GM19372 (cell line): Measurements from ENCODE around the gene NME7.
"Not testable (repeated sequence)": the region's sequence is repeated elsewhere in the genome, so short reads cannot be mapped to it uniquely, and the experiment has no call there.

Source experiments
- ATAC-seq: cut with Tn5 transposase; IDR thresholded peaks from one replicate; pipeline ENCODE4 v1.9.1; 2021; ENCODE audit warnings: mild to moderate bottlenecking, low read depth, moderate library complexity; ENCODE audit not compliant: unreplicated experiment

NME7 gene

DNA sequence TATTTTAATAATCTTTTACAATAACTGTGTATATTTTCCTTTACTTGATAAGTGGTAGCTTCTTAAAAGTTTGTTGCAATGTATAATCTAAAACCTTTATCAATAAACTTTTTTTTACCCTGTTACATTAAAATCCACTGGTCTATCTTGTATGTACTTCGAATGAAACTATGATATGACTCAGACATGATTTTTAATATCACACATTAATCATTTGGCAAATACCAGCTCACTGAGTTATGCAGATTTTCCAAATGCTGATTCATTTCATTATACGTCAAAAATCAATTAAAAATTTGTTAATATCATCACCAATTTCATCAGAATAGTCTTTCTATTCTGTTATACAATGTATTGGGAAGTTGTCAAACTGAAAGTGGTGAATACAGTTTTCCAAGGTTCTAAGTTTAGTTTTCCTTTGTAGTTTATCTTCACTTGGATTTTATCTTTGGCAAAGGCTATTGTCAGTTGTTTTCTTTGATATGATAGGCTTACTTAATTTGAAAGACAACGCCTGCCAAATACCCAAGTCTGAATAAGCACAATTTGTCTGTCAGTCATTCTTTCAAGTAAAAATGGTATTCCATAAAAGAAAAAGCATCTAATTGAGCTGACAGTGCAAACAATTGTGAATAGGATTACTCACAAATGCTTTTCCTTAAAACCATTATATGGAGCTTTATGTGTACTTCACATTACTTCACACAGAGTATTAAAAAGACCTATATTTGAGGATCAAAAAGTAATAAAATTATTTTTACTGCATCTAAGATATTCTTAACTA, 127.0 kb downstream of the NME7 start:
- no peak for ATAC-seq

DNA sequence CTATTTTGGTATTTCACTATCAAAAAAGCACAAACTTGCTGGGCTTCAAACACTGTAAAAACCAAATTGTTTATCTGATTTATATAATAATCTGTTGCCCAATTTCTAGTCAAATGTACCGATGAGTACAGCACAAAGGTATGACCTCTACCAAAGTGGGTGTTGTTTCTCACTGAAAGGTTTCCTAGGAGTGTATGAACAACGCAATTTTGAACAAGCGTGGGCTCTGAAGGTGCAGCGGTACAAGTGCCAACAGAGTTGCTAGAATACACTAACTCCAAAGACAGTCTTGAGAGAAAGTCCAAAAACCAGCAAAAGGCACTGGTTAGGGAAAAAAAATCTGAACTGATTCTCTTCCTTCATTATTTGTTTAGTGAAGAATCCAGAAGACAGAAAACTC, 130.7 kb downstream of the NME7 start:
- no peak for ATAC-seq

GRCh38 chr1:169236143-169236542, 131.5 kb downstream of the NME7 start:
- ATAC-seq = no peak

DNA sequence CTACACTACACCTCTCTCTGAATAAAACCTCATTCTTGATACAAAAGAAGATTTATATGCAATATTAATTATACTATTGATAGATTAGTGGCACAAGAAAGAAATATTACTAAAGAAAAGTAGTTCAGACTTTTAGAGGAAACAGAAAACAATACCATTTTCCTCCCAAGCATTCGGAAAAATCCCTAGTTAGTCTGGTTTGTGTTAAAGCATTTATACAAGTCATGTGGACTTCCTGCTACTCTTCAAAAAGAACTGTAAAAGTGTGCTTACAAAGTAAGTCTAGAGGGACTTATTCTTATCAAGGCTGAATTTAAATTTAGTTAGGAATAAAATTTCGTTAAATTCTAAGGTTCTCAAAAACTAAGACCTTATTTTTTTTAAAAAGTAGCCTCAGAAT, 132.0 kb downstream of the NME7 start:
- no peak for ATAC-seq

GRCh38 chr1:169234780-169235179, 132.8 kb downstream of the NME7 start:
- no peak for ATAC-seq

- no peak for ATAC-seq
Measured at GRCh38 chr1:169217636-169218035, 150.0 kb downstream of the NME7 start.

DNA sequence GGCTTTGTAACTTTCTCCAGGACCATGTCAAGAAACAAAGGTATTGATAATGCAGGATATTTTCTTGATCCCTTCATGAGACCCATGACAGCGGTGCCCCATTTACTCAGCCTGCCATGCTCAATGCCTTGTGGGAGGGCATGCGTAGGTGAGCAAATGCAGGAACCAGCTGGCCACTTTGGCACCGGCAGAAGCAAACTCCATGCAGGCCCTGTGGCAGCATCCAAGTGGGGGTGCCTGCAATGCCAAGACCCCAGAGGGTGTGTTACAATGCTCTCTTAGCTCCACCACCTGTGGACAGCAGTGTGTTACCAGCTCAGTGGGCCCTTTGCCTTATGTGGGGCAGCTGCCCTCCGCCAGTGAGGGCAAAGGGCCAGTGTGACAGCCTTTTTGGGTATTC, 153.0 kb downstream of the NME7 start:
- no peak for ATAC-seq

DNA sequence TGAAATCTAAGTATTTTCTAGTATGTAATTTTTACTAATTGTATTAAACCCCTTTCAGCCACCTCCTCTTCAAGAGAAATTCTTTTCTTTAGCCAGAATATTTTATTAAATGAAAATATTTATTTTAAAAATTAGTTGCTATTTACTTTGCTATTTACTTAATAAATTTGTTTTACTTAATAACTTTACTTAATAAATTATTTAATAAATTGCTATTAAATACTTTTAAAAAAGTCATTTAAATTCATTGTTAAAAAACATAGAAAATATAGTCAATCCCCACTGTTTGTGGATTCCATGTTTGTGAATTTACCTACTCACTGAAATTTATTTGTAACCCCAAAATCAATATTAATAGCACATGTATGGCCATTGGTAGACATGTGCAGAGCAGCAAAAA, 155.5 kb downstream of the NME7 start:
- no peak for ATAC-seq

DNA sequence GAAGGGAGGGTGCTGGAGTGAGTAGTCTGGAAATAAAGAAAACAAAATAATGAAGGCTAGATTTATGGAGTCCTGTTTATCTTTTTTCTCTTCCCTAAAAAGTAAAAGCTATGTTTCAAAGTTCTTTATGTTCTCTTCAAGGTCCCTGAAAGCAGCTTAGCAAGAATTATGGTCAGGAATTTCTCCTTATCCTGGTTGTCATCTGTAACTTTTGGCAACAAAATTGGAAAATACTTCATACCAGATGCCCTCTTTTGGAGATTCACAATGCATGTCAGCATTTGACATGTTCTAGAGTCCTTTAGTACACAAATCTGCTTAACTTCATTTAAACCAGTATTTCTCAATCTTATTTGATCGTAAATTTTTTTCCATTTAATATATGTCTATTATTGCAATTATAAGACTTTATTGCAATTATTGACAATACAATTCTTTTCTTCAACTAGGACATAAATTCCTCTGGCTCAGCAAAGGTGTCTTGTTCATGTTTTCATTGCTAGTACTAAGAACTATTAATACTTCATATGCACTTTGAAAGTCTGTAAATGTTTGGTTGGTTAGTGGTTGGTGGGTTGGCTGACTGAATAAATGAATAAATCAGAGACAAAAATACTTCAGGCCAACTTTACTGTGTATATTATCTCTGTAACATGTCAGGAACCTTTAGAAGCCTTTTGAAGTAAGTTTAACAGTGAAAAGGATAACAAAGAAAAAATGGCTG, 159.6 kb downstream of the NME7 start:
- no peak for ATAC-seq

GRCh38 chr1:169204157-169204556, 163.4 kb downstream of the NME7 start:
- ATAC-seq = no peak

DNA sequence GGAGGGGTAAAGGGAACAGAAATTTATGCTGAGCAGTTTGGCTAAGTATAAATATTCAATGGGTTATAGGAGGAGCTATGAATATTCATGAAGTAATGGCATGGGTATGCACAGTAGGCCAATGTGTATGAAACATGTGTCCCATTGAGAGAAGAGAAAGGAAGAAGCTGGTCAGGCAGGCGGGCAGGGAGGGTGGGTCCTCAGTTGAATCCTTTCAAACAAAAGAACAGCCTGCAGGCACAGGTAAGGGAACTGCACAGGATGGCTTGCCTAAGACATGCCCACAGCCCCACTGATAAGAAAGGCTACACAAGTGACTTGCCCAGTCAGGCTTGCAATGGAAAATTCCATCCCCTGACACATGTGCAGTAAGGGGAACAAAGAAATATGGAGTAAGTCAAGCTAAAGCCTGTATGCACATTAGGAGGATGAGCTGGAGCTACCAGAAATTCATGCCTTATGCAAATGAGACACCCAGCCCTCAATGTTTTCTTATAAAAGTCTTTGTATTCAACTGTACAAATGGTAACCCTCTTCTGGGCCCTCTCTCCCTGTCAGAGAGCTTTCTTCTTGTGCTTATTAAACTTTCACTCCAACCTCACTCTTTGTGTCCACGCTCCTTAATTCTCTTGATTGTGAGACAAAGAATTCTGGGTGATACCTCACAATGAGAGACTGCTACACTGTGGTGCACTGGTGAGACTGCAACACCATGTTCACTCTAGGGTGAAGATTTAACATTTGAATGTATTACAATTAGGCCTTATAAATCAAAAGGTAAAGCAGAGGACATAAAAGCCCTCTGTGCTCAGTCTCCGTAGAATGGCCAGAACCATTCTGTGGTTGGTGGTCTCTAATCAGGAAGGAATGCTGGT, 164.6 kb downstream of the NME7 start:
- ATAC-seq = no peak

DNA sequence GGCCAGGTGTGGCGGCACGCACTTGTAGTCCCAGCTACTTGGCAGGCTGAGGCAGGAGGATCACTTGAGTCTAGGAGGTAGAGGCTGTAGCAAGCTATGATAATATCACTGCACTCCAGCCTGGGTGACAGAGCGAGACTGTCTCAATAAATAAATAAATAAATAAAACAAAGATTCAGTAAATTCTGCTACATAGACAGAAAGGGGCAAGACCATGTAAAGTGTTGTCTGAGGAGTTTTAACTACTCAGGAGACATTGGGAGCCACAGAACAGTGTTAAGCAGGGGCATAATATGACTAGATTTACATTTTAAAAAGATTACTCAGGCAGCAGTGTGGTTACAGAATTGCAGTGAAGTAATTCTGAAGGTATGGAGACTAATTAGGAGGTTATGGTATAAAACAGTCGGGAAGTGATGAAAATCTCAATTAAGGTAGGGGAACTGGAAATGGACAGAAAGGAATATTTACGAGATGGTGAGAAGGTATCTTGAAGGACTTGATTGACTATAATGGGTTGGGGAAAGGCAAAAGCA, 166.4 kb downstream of the NME7 start:
- no peak for ATAC-seq

- ATAC-seq = no peak
Measured at GRCh38 chr1:169200319-169200718, 167.3 kb downstream of the NME7 start.

DNA sequence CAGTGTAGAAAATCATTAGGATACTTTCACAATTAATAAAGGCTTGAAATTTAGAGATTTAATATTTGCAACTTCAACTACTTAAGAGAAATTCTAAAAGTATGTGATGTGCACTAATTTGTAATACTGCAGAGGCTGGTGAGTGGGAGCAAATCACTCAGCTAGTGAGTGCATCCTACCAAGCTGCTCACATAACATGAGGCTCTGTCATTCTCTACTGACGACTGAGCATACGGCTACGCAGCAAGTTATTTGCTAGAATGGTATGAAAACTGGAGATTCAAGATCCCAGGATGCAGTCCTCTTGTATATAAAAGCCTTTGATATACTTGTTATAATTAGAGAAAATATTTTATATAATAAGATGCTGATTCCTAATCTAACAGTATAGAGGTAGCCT, 171.0 kb downstream of the NME7 start:
- no peak for ATAC-seq

- no peak for ATAC-seq
Measured at GRCh38 chr1:169196161-169196560, 171.4 kb downstream of the NME7 start.

DNA sequence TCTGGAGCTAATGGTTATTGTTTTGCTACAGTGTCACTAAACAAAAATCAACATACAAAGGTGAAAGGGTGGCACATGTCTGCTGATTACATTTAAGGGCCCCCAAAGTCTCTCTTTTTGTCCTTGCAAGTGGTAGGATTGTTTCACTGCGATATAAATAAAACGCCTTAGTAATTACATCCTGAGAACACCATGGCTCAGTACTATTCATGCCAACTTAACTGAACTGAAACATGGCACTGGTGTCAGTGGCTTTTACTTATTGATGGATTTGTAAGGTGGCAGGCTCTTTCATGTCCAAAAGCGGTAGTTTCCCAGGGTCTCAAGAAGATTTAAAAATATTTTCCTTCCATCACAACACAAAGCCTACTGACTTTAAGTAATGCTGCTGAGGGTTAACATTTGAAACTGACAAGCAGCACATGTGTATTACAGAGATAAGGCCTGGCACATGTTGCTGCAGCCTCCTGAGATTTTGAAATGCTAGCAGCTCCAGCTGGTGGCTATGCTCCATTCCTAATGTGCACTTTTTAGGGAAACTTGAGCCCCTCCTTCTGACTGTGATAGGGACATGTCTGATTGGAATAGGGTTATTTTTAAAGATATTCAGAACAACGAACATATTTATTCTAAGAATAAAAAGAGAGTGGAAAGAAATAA, 174.3 kb downstream of the NME7 start:
- no peak for ATAC-seq

DNA sequence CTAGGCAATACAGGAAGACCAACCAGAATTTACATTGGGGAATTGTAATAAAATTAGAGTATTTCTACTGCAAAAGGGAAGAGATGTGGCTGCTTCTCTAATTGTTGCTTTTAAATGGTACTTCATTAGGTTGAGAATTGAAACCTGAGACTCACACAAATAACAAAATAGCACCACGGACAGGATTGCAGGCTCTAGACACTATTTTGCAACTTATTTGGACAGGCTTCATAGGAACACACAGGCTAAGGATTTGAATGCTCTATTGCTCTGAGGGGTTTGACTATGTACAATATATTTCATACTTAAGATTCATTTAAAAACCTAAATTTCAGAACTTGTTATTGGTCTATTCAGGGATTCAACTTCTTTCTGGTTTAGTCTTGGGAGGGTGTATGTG, 181.5 kb downstream of the NME7 start:
- ATAC-seq = no peak

DNA sequence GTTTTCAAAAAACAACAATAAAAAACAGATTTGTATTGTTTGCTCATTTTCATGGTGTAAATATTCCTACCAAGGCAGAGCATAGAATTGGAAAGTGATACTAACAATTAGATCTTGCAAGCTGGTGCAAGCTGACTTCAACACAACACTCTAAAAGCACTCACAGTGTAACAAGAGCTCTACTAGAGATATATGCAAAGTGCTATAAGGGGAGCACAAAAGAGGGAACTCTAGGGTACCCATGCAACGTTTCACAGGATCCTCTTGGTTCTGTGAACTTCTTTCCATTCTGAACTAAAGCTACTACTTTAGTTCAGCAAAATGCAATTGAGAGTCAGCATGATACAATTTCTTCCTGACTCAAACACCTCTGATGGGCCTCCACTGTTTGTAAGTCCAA, 182.8 kb downstream of the NME7 start:
- no peak for ATAC-seq

- ATAC-seq = no peak
Measured at GRCh38 chr1:169180174-169180573, 187.4 kb downstream of the NME7 start.

DNA sequence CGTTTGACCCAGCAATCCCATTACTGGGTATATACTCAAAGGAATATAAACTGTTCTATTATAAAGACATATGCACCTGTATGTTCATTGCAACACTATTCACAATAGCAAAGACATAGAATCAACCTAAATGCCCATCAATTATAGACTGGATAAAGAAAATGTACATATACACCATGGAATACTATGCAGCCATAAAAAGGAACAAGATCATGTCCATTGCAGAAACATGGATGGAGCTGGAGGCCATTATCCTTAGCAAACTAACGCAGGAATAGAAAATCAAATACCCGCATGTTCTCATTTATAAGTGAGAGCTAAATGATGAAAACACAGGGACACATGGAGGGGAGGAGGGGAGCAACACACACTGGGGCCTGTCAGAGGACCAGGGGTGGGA, 188.2 kb downstream of the NME7 start:
- not testable (repeated sequence) for ATAC-seq
